DOHH2 (cell line): Measurements from ENCODE around the gene HBD.

Experiments used
- H3F3A ChIP-seq: fragments of 200-600 bp; sonication (generic), shearing (Covaris generic); 2 replicates; pipeline ENCODE4 v1.6.0; 2016; ENCODE audit warnings: antibody characterized with exemption, mild to moderate bottlenecking; ENCODE audit not compliant: control insufficient read depth, insufficient read depth
- H3K27ac ChIP-seq: fragments of 200-600 bp; sonication (generic); 2 replicates; pipeline ENCODE4 v1.5.1; 2014; ENCODE audit warnings: low read depth, mild to moderate bottlenecking, low read length, moderate library complexity
- H3K27me3 ChIP-seq: fragments of 200-600 bp; sonication (generic); 2 replicates; pipeline ENCODE4 v1.6.1; 2014; ENCODE audit warnings: mild to moderate bottlenecking, low read length, mixed read lengths; ENCODE audit not compliant: control insufficient read depth
- H3K36me3 ChIP-seq: fragments of 200-600 bp; sonication (generic); 2 replicates; pipeline ENCODE4 v1.6.1; 2014; ENCODE audit warnings: mild to moderate bottlenecking, low read length, moderate library complexity, mixed read lengths; ENCODE audit not compliant: control insufficient read depth
- H3K4me1 ChIP-seq: fragments of 200-600 bp; sonication (generic); 2 replicates; pipeline ENCODE4 v1.6.1; 2014; ENCODE audit warnings: mild to moderate bottlenecking, low read length, mixed read lengths; ENCODE audit not compliant: control insufficient read depth
- H3K4me2 ChIP-seq: fragments of 200-600 bp; sonication (generic); 2 replicates; pipeline ENCODE4 v1.6.0; 2014; ENCODE audit warnings: mild to moderate bottlenecking, low read length, moderate library complexity
- H3K4me3 ChIP-seq: fragments of 200-600 bp; sonication (generic); 2 replicates; pipeline ENCODE4 v1.5.1; 2014; ENCODE audit warnings: mild to moderate bottlenecking, low read length, mixed read lengths
- H3K79me2 ChIP-seq: fragments of 200-600 bp; sonication (generic); 2 replicates; pipeline ENCODE4 v1.6.1; 2014; ENCODE audit warnings: mild to moderate bottlenecking, low read length, mixed read lengths; ENCODE audit not compliant: control insufficient read depth
- H3K9me2 ChIP-seq: fragments of 200-600 bp; sonication (generic); replicated peaks from 2 replicates; pipeline ENCODE4 v1.6.1; 2014; ENCODE audit warnings: mild to moderate bottlenecking, low read length, mixed read lengths; ENCODE audit not compliant: control insufficient read depth
- H3K9me3 ChIP-seq: fragments of 200-600 bp; sonication (generic); 2 replicates; pipeline ENCODE4 v1.6.1; 2014; ENCODE audit warnings: antibody characterized with exemption, low read length, mixed read lengths; ENCODE audit not compliant: control insufficient read depth, insufficient read depth
- H4K20me1 ChIP-seq: fragments of 200-600 bp; sonication (generic); 2 replicates; pipeline ENCODE4 v1.6.0; 2014; ENCODE audit warnings: low read depth, mild to moderate bottlenecking, antibody characterized with exemption, low read length, moderate library complexity; ENCODE audit not compliant: control insufficient read depth, insufficient read depth
- EZH2phosphoT487 ChIP-seq: fragments of 200-600 bp; sonication (generic); IDR thresholded peaks from 2 replicates; pipeline ENCODE4 v1.6.1; 2017; ENCODE audit warnings: borderline replicate concordance, mild to moderate bottlenecking, antibody characterized with exemption, low read length, moderate library complexity, mixed read lengths
- TF ChIP-seq, protein P1 (sequence below): fragments of 200-600 bp; sonication (generic); IDR thresholded peaks from one replicate; pipeline ENCODE4 v1.5.1; 2014; ENCODE audit warnings: antibody characterized with exemption, mild to moderate bottlenecking, low read depth, low read length; ENCODE audit not compliant: poor library complexity, severe bottlenecking

Gene HBD

GRCh38 chr11:5277807-5278382 is 43.6 kb upstream of the HBD start:
- Histone ChIP-seq H3K27me3 (no peaks in the 10 kb centered on the region), H4K20me1 (no peaks in the 10 kb centered on the region), H3K9me3 (no peaks in the 10 kb centered on the region), H3F3A (no peaks in the 10 kb centered on the region), H3K79me2 (no peaks in the 10 kb centered on the region), H3K27ac (no peak overlapping the region), H3K9me2 (no peaks in the 10 kb centered on the region), H3K4me1 (no peaks in the 10 kb centered on the region), H3K4me3 (no peak overlapping the region), H3K4me2 (no peak overlapping the region), H3K36me3 (no peaks in the 10 kb centered on the region)
- TF ChIP-seq, protein P1, sequence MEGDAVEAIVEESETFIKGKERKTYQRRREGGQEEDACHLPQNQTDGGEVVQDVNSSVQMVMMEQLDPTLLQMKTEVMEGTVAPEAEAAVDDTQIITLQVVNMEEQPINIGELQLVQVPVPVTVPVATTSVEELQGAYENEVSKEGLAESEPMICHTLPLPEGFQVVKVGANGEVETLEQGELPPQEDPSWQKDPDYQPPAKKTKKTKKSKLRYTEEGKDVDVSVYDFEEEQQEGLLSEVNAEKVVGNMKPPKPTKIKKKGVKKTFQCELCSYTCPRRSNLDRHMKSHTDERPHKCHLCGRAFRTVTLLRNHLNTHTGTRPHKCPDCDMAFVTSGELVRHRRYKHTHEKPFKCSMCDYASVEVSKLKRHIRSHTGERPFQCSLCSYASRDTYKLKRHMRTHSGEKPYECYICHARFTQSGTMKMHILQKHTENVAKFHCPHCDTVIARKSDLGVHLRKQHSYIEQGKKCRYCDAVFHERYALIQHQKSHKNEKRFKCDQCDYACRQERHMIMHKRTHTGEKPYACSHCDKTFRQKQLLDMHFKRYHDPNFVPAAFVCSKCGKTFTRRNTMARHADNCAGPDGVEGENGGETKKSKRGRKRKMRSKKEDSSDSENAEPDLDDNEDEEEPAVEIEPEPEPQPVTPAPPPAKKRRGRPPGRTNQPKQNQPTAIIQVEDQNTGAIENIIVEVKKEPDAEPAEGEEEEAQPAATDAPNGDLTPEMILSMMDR = no peak
- TF ChIP-seq EZH2phosphoT487 = no peak

GRCh38 chr11:5276697-5277096 is 42.4 kb upstream of the HBD start:
- Histone ChIP-seq H3F3A (no peaks in the 10 kb centered on the region), H3K79me2 (no peaks in the 10 kb centered on the region), H3K4me2 (no peak overlapping the region), H3K9me2 (no peaks in the 10 kb centered on the region), H3K36me3 (no peaks in the 10 kb centered on the region), H4K20me1 (no peaks in the 10 kb centered on the region), H3K9me3 (no peaks in the 10 kb centered on the region), H3K4me3 (no peak overlapping the region), H3K27ac (no peak overlapping the region), H3K27me3 (no peaks in the 10 kb centered on the region), H3K4me1 (no peaks in the 10 kb centered on the region)
- TF ChIP-seq, protein P1 = no peak
- no peak for TF ChIP-seq EZH2phosphoT487

- no peaks in the 10 kb centered on the region for H3K79me2 ChIP-seq
- no peaks in the 10 kb centered on the region for H3K27me3 ChIP-seq
- no peaks in the 10 kb centered on the region for H3K9me2 ChIP-seq
- no peaks in the 10 kb centered on the region for H3K4me1 ChIP-seq
- no peak overlapping the region for H3K4me3 ChIP-seq
- H3K4me2 ChIP-seq = no peak overlapping the region
- H3K36me3 ChIP-seq = no peaks in the 10 kb centered on the region
- no peaks in the 10 kb centered on the region for H3K9me3 ChIP-seq
- H4K20me1 ChIP-seq = no peaks in the 10 kb centered on the region
- H3F3A ChIP-seq = no peaks in the 10 kb centered on the region
- no peak for TF ChIP-seq EZH2phosphoT487
- TF ChIP-seq, protein P1 = no peak
- H3K27ac ChIP-seq = no peak overlapping the region
Observed at GRCh38 chr11:5275369-5276110, 41.3 kb upstream of the HBD start.
